Keratinocyte (primary cell): ENCODE measurements around the gene SSH2.

ENCODE experiments used
- CTCF ChIP-seq, 3 experiments: IDR thresholded peaks in 1 of 3; conservative IDR thresholded peaks in 1 of 3; optimal IDR thresholded peaks in 1 of 3; 2 replicates in 2 of 3; 3 replicates in 1 of 3; pipeline versions ENCODE3 to v1.5.1; 2011; ENCODE audit warnings: low read length in 3 of 3, mild to moderate bottlenecking in 3 of 3, moderate library complexity in 2 of 3, control low read depth in 1 of 3, inconsistent platforms in 1 of 3; ENCODE audit not compliant: insufficient read depth in 2 of 3; ENCODE audit errors: extremely low read depth in 1 of 3
- EZH2 ChIP-seq: IDR thresholded peaks from one replicate; pipeline ENCODE4 v1.6.1; 2012; ENCODE audit warnings: inconsistent platforms, mild to moderate bottlenecking, low read length, moderate library complexity

- TF ChIP-seq CTCF (optimal IDR thresholded peaks at IDR 0.05 in 1 of 3, IDR thresholded peaks at IDR 0.05 in 1 of 3, conservative IDR thresholded peaks at IDR 0.05 in 1 of 3; ENCODE audit: extremely low read depth in 1 of 3, insufficient read depth in 2 of 3, low read length in 3 of 3) (no peak), EZH2 (no peak)
These were observed 299.3 kb downstream of the SSH2 start for GRCh38 chr17:29630630-29631193.
